Adipose tissue (tissue), 3 donors: ENCODE results near the gene TSKU. TPM values are rescaled to one million over a fixed set of nuclear protein-coding genes. Genes with fewer than 3 reads are reported as not detected.

Experiments used
- polyA plus RNA-seq, 3 donors: library from polyadenylated mRNA; stranded (reverse); fragments of 200-250 nt; gene quantifications; one replicate each; pipeline ENCODE4 v1.2.3, GENCODE V29; 2013
- donor health status: healthy with polysubstance abuse.
- donor health status: Bipolar disorder and iron deficiency.
- donor health status: healthy.

The TSKU gene
- polyA plus RNA-seq, 3 donors = 46.7 to 129 (median 67.9) TPM

Other genes with a start within 250 kb of the TSKU start
- gene LRRC32, start 112.6 kb upstream of the TSKU start, polyA plus RNA-seq = 100 to 1,000 TPM in 1 of 3 donors, 10 to 100 TPM in 2; 15.5 to 101 (median 99.7) TPM
- gene ACER3, start 77.6 kb downstream of the TSKU start, polyA plus RNA-seq = 10 to 100 TPM in 1 of 3 donors, 1 to 10 TPM in 2; 3.4 to 12.7 (median 7.1) TPM